SK-N-SH treated with all-trans-retinoic acid at 6 μM for 48 hours (cell line): Measurements from ENCODE around the gene SMKR1.

ENCODE experiments used
- ARNTL ChIP-seq: fragments of 450-650 bp; formaldehyde crosslinking; IDR thresholded peaks from 2 replicates; pipeline ENCODE4 v1.5.0; 2020; ENCODE audit warnings: low read depth, mild to moderate bottlenecking, moderate library complexity, borderline replicate concordance
- BACH2 ChIP-seq: fragments of 250-450 bp; sonication (Bioruptor Pico); IDR thresholded peaks from 2 replicates; pipeline ENCODE4 v1.9.0; 2021; ENCODE audit warnings: mild to moderate bottlenecking, borderline replicate concordance
- CSRNP3 ChIP-seq: fragments of 250-450 bp; sonication (Bioruptor Pico); IDR thresholded peaks from 2 replicates; pipeline ENCODE4 v1.5.1; 2021; ENCODE audit warnings: mild to moderate bottlenecking, moderate library complexity
- ESRRG ChIP-seq: fragments of 250-450 bp; sonication (Bioruptor Pico); IDR thresholded peaks from 2 replicates; pipeline ENCODE4 v1.6.1; 2021; ENCODE audit warnings: mild to moderate bottlenecking
- OSR1 ChIP-seq: fragments of 250-450 bp; sonication (Bioruptor Pico); IDR thresholded peaks from 2 replicates; pipeline ENCODE4 v1.8.0; 2022; ENCODE audit warnings: moderate library complexity, mild to moderate bottlenecking, inconsistent platforms
- PATZ1 ChIP-seq: fragments of 250-450 bp; sonication (Bioruptor Pico); IDR thresholded peaks from 2 replicates; pipeline ENCODE4 v1.8.0; 2020; ENCODE audit warnings: mild to moderate bottlenecking, moderate library complexity, borderline replicate concordance
- POU6F1 ChIP-seq: fragments of 250-450 bp; sonication (Bioruptor Pico); IDR thresholded peaks from 2 replicates; pipeline ENCODE4 v1.8.0; 2021; ENCODE audit warnings: low read depth, mild to moderate bottlenecking, moderate library complexity, borderline replicate concordance
- RARB ChIP-seq: fragments of 250-450 bp; sonication (Bioruptor Pico); IDR thresholded peaks from 2 replicates; pipeline ENCODE4 v1.8.0; 2021; ENCODE audit warnings: mild to moderate bottlenecking, moderate library complexity
- SNAI2 ChIP-seq: fragments of 250-450 bp; sonication (Bioruptor Pico); IDR thresholded peaks from 2 replicates; pipeline ENCODE4 v1.5.0; 2020; ENCODE audit warnings: mild to moderate bottlenecking, moderate library complexity
- TCF4 ChIP-seq: fragments of 250-450 bp; sonication (Bioruptor Pico); IDR thresholded peaks from 2 replicates; pipeline ENCODE4 v1.8.0; 2021; ENCODE audit warnings: mild to moderate bottlenecking, moderate library complexity, borderline replicate concordance
- ZFP30 ChIP-seq: fragments of 450-650 bp; formaldehyde crosslinking; IDR thresholded peaks from 2 replicates; pipeline ENCODE4 v1.5.0; 2022; ENCODE audit warnings: mild to moderate bottlenecking, moderate library complexity
- TF ChIP-seq, protein P1 (sequence below): fragments of 250-450 bp; sonication (Bioruptor Pico); IDR thresholded peaks from 2 replicates; pipeline ENCODE4 v1.5.1; 2020; ENCODE audit warnings: low read depth, mild to moderate bottlenecking, moderate library complexity

- TF ChIP-seq ARNTL (CRISPR knock-in tag), result no peak
- TF ChIP-seq OSR1 (CRISPR knock-in tag), result no peak
- TF ChIP-seq TCF4 (CRISPR knock-in tag), result no peak
- TF ChIP-seq, protein P1, sequence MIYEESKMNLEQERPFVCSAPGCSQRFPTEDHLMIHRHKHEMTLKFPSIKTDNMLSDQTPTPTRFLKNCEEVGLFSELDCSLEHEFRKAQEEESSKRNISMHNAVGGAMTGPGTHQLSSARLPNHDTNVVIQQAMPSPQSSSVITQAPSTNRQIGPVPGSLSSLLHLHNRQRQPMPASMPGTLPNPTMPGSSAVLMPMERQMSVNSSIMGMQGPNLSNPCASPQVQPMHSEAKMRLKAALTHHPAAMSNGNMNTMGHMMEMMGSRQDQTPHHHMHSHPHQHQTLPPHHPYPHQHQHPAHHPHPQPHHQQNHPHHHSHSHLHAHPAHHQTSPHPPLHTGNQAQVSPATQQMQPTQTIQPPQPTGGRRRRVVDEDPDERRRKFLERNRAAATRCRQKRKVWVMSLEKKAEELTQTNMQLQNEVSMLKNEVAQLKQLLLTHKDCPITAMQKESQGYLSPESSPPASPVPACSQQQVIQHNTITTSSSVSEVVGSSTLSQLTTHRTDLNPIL (CRISPR knock-in tag), result no peak
- no peak for TF ChIP-seq ESRRG
- no peak for TF ChIP-seq ZFP30 (CRISPR knock-in tag)
- TF ChIP-seq SNAI2 (CRISPR knock-in tag), result no peak
- no peak for TF ChIP-seq RARB (CRISPR knock-in tag)
- no peak for TF ChIP-seq POU6F1 (CRISPR knock-in tag)
- TF ChIP-seq CSRNP3, result no peak
- no peak for TF ChIP-seq PATZ1 (CRISPR knock-in tag)
- TF ChIP-seq BACH2 (CRISPR knock-in tag), result no peak
These were observed 6.3 kb upstream of the SMKR1 start for GRCh38 chr7:129495987-129496386.
